KOPT-K1 (cell line): ENCODE measurements around the gene IFIT2.
"Not testable (repeated sequence)": the region's sequence is repeated elsewhere in the genome, so short reads cannot be mapped to it uniquely, and the experiment has no call there.

ENCODE experiments used
- H3K27ac ChIP-seq: fragments of 200-600 bp; sonication (generic); 2 replicates; pipeline ENCODE4 v1.5.1; 2016; ENCODE audit warnings: antibody characterized with exemption, mild to moderate bottlenecking, low read depth, low read length; ENCODE audit not compliant: poor library complexity, severe bottlenecking
- H3K36me3 ChIP-seq: fragments of 200-600 bp; sonication (generic); 2 replicates; pipeline ENCODE4 v1.5.1; 2017; ENCODE audit warnings: antibody characterized with exemption, mild to moderate bottlenecking, low read length, moderate library complexity; ENCODE audit not compliant: insufficient read depth
- H3K9me3 ChIP-seq: fragments of 200-600 bp; sonication (generic); 2 replicates; pipeline ENCODE4 v1.5.1; 2017; ENCODE audit warnings: antibody characterized with exemption, low read length, mild to moderate bottlenecking; ENCODE audit not compliant: insufficient read depth, poor library complexity, severe bottlenecking

IFIT2 gene

DNA sequence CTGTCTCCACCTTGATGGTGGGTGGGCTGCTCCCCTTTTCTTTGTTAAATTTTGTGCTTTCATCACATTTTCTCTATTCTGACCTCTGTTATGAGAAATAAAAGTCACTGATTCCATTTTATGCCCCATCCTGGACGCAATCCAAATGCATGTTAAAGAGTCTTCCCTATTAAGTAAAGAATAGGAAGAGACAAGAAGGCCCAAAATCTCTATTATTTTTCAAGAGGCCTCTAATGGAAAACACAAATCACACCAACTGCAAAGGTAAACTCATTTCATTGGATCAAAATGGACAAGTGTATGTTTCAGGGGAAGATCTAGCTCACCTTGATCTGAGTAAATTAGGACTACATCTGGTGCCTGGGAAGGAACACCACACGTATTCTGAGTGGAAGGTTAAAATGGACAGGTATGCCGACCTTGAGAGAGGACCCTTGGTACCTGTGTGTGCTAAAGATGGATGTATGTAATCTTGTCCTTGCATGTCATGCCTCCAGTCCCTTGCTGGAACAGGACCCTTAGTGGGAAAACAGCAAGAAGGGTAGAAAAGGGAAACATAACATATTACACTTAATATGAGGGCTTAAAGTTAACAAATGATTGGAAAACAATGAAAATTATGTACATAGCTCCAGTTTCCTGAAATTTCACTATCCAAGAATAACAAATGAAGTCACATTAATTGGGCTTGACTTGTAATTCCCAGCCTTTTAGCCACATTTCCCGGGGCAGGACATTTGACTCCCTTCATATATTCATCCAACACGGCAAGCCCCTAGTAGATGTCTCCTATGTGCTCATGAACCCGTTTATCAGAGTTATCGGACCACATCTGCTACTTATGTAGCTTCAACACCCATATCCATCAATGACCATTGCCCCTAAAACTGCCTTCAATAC, 7.6 kb downstream of the IFIT2 start:
- no peak overlapping the region for H3K27ac ChIP-seq
- H3K36me3 ChIP-seq: peaks cover 7% of the 10 kb centered on the region
- H3K9me3 ChIP-seq: no peaks in the 10 kb centered on the region

DNA sequence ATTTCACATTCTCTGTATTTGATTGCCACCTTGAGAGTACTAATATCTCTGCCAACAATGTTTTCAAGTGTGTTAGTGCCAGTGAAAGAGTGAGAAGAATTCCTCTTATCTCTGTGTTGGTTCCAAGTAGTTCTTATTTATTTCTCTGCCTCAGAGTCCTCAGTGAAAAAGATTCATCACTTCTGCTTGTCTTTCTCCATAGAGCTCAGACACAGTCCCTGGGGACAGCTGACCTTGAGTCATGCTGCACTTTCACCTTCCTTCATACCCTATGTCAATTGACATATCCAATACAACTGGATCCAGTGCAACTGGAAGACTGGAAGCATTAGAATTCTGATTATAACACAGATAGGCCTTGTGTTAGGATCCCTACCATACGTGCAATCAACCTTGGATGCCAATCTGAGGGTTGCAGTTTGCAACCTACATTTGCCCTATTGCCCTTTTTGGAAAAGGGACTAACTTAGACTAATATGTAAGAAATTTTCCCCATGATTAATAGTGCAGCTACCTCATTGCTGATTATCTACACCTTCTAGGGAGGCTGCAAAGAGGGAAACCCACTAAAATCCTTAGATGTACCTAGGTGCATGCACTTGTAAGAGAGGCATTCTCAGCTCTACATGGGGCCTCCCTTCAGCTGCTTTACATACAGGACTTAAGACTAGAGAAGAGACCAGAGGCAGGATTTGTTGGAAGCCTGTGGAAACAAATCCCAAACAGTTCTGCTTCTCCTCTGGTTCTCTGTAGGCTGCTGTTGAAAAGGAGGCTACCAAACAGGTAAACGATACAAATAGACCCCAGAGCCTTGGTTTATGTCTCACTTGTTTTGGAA, 8.4 kb downstream of the IFIT2 start:
- no peak overlapping the region for H3K27ac ChIP-seq
- peaks cover 7% of the 10 kb centered on the region for H3K36me3 ChIP-seq
- no peaks in the 10 kb centered on the region for H3K9me3 ChIP-seq

DNA sequence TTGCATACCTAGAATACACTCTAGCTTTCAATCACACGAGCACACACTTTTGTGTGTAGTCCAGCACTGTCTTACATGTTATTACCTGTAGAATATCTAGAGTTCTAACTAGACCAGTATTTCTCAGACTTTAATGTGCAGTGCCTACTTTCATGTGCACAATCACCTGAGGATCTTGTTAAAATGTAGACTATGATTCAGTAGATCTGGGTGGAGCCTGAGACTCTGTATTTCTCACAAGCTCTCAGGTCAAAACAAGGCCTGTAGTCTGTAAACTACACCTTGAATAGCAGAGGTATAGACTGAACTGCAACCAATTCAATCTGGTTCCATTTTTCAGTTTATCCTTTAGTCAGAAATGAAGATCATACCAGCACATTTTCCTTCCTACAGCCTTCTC, 11.1 kb downstream of the IFIT2 start:
- H3K36me3 ChIP-seq: no peaks in the 10 kb centered on the region
- H3K27ac ChIP-seq: no peak overlapping the region
- H3K9me3 ChIP-seq: no peaks in the 10 kb centered on the region

DNA sequence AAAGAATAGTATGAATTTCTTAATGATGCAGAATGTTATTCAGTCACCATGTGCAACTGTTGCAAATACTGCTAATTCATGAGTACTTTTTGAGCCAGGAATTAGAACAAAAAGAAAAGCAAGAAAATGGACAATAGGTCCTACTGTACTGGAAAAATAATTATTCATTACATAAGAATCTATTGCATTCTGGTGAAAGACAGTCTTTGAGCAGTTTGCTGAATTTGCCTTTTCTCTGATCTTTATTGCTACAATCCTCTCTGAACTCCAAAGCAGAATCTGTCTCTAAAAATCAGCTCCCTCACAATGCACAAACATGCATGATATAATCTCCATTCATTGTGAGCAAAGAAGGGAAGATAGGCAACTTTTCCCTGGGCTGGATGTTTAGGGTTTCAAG, 12.8 kb downstream of the IFIT2 start:
- Histone ChIP-seq H3K36me3 (no peaks in the 10 kb centered on the region), H3K9me3 (no peaks in the 10 kb centered on the region), H3K27ac (no peak overlapping the region)

DNA sequence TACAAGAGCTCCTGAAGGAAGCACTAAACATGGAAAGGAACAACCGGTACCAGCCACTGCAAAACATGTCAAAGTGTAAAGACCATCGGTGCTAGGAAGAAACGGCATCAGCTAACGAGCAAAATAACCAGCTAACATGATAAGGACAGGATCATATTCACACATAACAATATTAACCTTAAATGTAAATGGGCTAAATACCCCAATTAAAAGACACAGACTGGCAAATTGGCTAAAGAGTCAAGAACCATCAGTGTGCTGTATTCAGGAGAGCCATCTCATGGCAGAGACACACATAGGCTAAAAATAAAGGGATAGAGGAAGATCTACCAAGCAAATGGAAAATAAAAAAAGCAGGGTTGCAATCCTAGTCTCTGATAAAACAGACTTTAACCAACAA, 16.2 kb downstream of the IFIT2 start:
- not testable (repeated sequence) for H3K27ac ChIP-seq, H3K36me3 ChIP-seq, H3K9me3 ChIP-seq

DNA sequence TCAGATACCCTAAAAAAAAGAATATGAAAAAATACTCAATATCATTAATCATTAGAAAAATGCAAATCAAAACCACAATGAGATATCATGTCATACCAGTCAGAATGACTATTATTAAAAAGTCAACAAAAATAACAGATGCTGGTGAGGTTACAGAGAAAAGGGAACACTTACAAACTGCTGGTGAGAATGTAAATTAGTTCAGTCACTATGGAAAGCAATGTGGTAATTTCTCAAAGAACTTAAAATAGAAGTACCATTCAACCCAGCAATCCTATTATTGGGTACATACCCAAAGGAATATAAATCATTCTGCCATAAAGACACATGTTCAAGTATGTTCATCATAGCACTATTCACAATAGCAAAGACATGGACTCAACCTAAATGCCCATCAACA, 23.2 kb downstream of the IFIT2 start:
- H3K27ac ChIP-seq, H3K9me3 ChIP-seq, H3K36me3 ChIP-seq: not testable (repeated sequence)

DNA sequence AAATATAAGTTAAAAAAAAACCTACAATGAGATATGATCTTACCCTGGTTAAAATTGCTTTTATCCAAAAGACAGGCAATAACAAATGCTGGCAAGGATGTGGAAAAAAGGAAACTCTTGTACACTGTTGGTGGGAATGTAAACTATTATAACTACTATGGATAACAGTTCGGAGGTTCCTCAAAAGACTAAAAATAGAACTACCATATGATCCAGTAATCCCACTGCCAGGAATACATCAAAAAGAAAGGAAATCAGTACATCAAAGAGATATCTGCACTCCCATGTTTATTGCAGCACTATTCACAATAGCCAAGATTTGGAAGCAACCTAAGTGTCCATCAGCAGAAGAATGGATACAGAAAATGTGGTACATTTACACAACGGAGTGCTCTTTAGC, 24.0 kb downstream of the IFIT2 start:
- not testable (repeated sequence) for H3K27ac ChIP-seq, H3K36me3 ChIP-seq, H3K9me3 ChIP-seq

DNA sequence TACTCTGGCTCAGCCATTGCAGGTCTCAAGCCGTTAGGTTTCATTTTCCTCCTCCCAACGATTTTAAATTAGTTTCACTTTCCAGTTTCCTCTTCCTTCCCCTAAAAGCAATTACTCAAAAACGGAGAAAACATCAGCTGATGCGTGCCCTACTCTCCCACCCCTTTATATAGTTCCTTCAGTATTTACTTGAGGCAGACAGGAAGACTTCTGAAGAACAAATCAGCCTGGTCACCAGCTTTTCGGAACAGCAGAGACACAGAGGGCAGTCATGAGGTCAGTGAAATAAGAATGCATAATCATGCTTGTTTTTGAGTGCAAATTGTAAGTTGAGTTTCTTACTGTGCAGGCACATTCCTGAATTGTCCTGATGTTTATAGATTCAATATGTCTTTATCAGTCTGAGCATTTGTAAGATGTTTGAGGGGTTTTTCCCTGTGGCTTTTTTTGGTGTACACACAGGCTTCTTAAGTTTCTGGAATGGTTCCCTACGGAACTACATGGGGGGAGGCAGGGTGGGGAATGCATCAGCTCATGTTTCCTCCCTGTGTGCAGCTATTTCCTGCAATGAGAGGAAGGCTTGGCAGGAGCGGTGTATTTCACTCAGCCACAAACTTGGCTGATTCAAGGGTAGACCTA, 26.1 kb downstream of the IFIT2 start, which contains the start of gene IFIT3:
Gene IFIT3 (plus strand): TSS at position 195 of the 639 bp plus-strand sequence. CDS start 77 bp downstream, at position 272.
- peak within 1 kb of the TSS; percentile 67 for H3K27ac ChIP-seq
- no peaks in the 10 kb centered on the region for H3K36me3 ChIP-seq
- H3K9me3 ChIP-seq: no peaks in the 10 kb centered on the region

DNA sequence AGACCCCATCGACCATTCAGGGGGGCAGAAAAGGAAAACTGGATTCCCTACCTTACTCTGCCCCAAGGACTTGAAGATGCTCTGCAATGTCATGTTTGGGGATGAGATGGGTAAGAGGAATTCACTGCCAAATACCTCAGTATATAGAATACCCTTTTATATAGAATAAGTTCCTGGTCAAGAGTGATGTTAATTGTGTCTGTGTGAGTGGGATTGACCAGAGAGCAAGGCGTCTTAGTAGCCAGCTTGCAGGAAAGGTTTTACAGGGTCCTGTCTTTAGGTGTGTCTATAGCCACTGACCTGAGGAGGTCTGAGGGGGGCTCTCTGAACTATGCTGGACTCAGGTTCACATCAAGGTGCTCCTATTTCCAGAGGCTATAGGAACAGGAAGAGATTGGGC, 27.3 kb downstream of the IFIT2 start:
- no peaks in the 10 kb centered on the region for H3K9me3 ChIP-seq
- H3K27ac ChIP-seq: no peak overlapping the region
- H3K36me3 ChIP-seq: no peaks in the 10 kb centered on the region

DNA sequence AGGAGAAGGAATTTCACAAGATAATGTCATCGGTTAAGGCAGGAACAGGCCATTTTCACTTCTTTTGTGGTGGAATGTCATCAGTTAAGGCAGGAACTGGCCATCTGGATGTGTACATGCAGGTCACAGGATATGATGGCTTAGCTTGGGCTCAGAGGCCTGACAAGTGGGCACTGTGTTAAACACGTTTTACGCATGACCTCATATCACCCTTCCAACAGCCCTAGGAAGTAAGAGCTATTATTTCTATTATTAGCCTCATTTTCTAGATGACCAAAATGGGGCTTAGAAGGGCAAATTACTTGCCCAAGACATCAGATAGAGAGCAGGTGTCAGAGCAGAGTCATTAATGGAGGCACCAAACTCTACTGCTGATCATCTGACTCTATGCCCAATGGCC, 28.2 kb downstream of the IFIT2 start:
- H3K27ac ChIP-seq, H3K9me3 ChIP-seq, H3K36me3 ChIP-seq: not testable (repeated sequence)

DNA sequence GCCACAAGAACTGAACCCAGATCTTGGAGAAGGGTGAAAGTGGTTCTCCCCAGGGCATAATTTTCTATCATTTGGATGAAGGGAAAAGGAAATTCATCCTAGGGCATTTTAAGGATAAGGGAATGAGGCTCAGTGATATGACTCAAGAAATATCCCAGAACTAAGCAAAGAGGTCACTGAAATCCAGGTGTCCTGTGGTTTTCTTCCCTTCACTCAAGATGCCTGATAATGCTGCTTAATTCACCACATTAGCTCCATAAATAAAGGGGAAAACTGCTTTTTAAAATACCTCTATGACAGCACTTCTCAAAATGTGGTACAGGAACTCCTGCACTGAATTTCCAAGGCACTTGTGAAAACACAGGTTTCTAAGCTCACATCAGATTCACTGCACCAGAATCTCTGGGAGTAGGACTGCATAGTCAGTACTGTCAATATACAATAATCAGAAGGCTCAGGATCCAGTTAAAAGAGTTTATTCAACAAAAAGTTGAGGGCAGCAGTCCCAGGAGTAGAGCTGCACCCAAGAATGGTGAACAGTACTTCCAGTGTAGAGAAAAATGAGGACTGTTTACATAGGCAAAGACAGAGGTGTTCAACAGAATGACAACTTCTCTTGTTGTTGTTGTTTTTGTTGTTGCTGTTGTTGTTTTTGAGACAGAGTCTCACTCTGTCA, 28.8 kb downstream of the IFIT2 start:
- no peaks in the 10 kb centered on the region for H3K36me3 ChIP-seq
- H3K27ac ChIP-seq: no peak overlapping the region
- H3K9me3 ChIP-seq: no peaks in the 10 kb centered on the region

DNA sequence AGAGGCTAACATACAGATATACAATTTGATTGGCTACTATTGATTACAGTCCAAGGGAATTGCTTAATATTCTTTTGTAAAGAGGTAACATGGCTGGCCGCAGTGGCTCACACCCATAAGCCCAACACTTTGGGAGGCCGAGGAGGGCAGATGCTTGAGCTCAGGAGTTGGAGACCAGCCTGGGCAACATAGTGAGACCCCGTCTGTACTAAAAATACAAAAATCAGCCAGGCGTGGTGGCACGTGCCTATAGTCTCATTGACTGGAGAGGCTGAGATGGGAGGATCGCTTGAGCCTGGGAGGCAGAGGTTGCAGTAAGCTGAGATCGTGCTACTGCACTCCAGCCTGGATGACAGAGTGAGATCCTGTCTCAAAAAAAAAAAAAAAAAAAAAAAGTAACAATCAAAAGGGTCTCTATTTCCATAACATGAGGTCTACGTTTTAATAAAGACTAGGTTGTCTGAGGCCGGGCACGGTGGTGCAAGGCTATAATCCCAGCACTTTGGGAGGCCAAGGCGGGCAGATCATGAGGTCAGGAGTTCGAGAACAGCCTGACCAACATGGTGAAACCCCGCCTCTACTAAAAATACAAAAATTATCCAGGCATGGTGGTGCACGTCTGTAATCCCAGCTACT, 29.8 kb downstream of the IFIT2 start:
- H3K9me3 ChIP-seq: not testable (repeated sequence)
- peak overlapping the region; percentile 40 for H3K27ac ChIP-seq

DNA sequence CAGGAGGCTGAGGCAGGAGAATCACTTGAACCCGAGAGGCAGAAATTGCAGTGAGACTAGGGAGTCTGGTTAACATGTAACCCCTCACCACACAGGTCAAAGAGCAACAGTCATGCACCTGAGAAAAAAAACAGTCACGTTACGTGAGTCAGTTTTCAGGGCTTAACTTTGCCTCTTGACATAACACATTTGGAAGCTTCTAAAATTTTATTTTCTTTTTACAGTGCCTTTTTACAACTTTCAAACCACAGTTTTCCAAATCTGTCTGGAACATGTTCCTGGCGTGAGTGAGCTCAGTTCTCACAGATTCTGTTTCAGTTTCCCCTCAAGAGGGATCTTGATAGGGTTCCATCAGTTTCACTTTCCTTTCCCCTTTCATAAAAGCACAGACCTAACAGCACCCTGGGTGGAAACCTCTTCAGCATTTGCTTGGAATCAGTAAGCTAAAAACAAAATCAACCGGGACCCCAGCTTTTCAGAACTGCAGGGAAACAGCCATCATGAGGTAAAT, 30.3 kb downstream of the IFIT2 start:
- Histone ChIP-seq H3K27ac (peak overlapping the region; percentile 40), H3K36me3 (no peaks in the 10 kb centered on the region), H3K9me3 (no peaks in the 10 kb centered on the region)

More for the DNA sequence above, 29.8 kb downstream of the IFIT2 start:
- H3K36me3 ChIP-seq: not testable (repeated sequence)

DNA sequence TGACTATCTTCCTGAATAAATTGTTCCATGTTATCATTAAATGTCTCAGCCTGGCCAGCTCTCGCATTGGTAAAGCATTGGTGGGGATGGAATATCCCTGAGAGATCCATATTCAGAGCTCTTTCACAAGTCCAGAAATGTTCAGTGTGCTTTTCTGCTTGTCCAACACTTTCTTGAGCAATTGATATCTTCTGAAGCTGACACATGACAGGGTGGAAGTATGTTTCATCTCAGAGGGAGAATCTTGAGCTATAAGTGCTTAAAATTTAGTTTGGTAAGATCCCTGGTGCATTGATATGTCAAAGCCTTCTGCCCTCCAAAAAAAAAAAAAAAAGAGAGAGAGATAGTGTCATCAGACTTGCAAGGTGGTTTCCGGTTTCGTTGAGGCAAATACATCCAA, 33.4 kb downstream of the IFIT2 start:
- no peak overlapping the region for H3K27ac ChIP-seq

More for the DNA sequence above, 33.4 kb downstream of the IFIT2 start:
- Histone ChIP-seq H3K36me3 (peaks cover 21% of the 10 kb centered on the region), H3K9me3 (no peaks in the 10 kb centered on the region)
